Measurements from ENCODE around the gene DCX. TPM values are rescaled to one million over a fixed set of nuclear protein-coding genes. Genes with fewer than 3 reads are reported as not detected.

Gene DCX
- total and polyA plus RNA-seq, 2 donors (not counting 1 experiment from before 2014, with no cell fraction given), result not detected

DNA sequence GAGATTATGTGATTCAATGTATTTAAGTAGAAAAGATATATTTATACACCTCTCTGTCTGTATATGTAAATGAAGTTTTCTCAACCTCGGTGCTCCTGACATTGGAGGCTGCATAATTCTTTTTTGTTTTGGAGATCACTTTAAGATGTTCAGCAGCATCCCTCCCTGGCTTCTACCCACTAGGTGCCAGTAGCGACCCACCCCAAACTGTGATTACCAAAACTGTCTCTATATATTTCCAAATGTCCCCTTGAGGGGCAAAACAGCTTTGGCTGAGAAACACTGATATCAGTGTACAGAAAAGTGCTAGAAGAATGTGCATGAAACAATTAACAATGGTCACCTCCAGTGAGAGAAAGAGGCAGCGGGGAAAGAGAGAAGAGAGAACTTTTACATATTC is 51.2 kb downstream of the DCX start:
- no peaks in the 10 kb centered on the region for H3K9me3 ChIP-seq (ENCODE audit: control insufficient read depth, insufficient read depth, low read depth, low read length)
- no peaks in the 10 kb centered on the region for H3K79me2 ChIP-seq (ENCODE audit: control insufficient read depth, insufficient read depth, low read length)
- H3K9ac ChIP-seq (ENCODE audit: insufficient read depth, low read length), result no peak overlapping the region
- no peaks in the 10 kb centered on the region for H3K27me3 ChIP-seq (ENCODE audit: control insufficient read depth, insufficient read depth, low read length)
- DNase-seq (ENCODE audit: low read depth in 2 of 2), result no peak
- H3K27ac ChIP-seq (ENCODE audit: insufficient read depth, low read length), result no peak overlapping the region
- no peaks in the 10 kb centered on the region for H4K20me1 ChIP-seq (ENCODE audit: control insufficient read depth, extremely low read depth, insufficient read depth, low read length)
- no peak overlapping the region for H2AFZ ChIP-seq (ENCODE audit: low read length)
- H3K4me1 ChIP-seq (ENCODE audit: control insufficient read depth, extremely low read depth, insufficient read depth, low read length), result no peaks in the 10 kb centered on the region
- no peak overlapping the region for H3K4me3 ChIP-seq (replicated peaks in 1 of 4; ENCODE audit: control extremely low read depth in 1 of 4, insufficient read depth in 1 of 4, low read depth in 3 of 4, low read length in 4 of 4)
- no peak overlapping the region for H3K4me2 ChIP-seq (ENCODE audit: extremely low read depth, insufficient read depth, low read length)
- H3K36me3 ChIP-seq (ENCODE audit: control insufficient read depth, insufficient read depth, low read length), result no peaks in the 10 kb centered on the region
- TF ChIP-seq, protein P1, sequence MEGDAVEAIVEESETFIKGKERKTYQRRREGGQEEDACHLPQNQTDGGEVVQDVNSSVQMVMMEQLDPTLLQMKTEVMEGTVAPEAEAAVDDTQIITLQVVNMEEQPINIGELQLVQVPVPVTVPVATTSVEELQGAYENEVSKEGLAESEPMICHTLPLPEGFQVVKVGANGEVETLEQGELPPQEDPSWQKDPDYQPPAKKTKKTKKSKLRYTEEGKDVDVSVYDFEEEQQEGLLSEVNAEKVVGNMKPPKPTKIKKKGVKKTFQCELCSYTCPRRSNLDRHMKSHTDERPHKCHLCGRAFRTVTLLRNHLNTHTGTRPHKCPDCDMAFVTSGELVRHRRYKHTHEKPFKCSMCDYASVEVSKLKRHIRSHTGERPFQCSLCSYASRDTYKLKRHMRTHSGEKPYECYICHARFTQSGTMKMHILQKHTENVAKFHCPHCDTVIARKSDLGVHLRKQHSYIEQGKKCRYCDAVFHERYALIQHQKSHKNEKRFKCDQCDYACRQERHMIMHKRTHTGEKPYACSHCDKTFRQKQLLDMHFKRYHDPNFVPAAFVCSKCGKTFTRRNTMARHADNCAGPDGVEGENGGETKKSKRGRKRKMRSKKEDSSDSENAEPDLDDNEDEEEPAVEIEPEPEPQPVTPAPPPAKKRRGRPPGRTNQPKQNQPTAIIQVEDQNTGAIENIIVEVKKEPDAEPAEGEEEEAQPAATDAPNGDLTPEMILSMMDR (conservative IDR thresholded peaks at IDR 0.05 in 1 of 2, IDR thresholded peaks at IDR 0.05 in 1 of 2; ENCODE audit: low read depth in 1 of 2, low read length in 2 of 2), result no peak
- no peak for TF ChIP-seq EZH2 (IDR thresholded peaks at IDR 0.05; ENCODE audit: low read length, missing control alignments)

DNA sequence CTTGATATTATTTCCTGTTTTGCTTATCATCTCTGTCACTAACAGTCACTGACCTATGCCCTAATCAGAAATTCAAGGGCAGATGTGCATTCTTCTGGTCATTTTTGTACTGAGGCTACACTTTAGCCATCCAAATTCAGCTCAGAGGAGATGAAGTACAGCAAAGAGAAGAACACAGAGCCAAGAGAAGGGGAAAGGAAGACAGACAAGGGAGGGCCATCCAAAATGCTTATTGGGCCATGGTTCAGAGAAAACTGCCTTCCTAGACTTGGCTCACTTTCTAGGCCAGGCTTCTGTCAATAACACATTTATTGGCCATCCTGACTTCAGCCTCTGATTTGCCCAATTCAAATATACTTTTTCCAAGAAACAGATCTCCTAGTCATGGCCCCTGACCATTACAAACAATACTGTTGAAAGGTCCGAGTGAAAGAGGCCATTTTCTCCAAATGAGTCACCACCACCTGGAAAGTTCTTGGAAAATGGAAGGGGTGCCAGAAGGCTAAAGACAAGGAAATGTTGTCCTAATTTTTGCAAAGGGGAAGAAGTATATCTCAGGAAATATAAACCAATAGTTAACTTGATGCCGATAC is 56.4 kb downstream of the DCX start:
- H3K27ac ChIP-seq (ENCODE audit: insufficient read depth, low read length), result no peak overlapping the region
- no peaks in the 10 kb centered on the region for H3K9me3 ChIP-seq (ENCODE audit: control insufficient read depth, insufficient read depth, low read depth, low read length)
- H3K4me3 ChIP-seq (replicated peaks in 1 of 4; ENCODE audit: control extremely low read depth in 1 of 4, insufficient read depth in 1 of 4, low read depth in 3 of 4, low read length in 4 of 4), result no peak overlapping the region
- no peak overlapping the region for H3K9ac ChIP-seq (ENCODE audit: insufficient read depth, low read length)
- H3K27me3 ChIP-seq (ENCODE audit: control insufficient read depth, insufficient read depth, low read length), result no peaks in the 10 kb centered on the region
- no peak for DNase-seq (ENCODE audit: low read depth in 2 of 2)
- H3K79me2 ChIP-seq (ENCODE audit: control insufficient read depth, insufficient read depth, low read length), result no peaks in the 10 kb centered on the region
- no peak for TF ChIP-seq EZH2 (IDR thresholded peaks at IDR 0.05; ENCODE audit: low read length, missing control alignments)
- TF ChIP-seq, protein P1 (conservative IDR thresholded peaks at IDR 0.05 in 1 of 2, IDR thresholded peaks at IDR 0.05 in 1 of 2; ENCODE audit: low read depth in 1 of 2, low read length in 2 of 2), result no peak
- H4K20me1 ChIP-seq (ENCODE audit: control insufficient read depth, extremely low read depth, insufficient read depth, low read length), result no peaks in the 10 kb centered on the region
- H3K4me1 ChIP-seq (ENCODE audit: control insufficient read depth, extremely low read depth, insufficient read depth, low read length), result no peaks in the 10 kb centered on the region
- H3K4me2 ChIP-seq (ENCODE audit: extremely low read depth, insufficient read depth, low read length), result no peak overlapping the region
- H2AFZ ChIP-seq (ENCODE audit: low read length), result no peak overlapping the region
- H3K36me3 ChIP-seq (ENCODE audit: control insufficient read depth, insufficient read depth, low read length), result no peaks in the 10 kb centered on the region

DNA sequence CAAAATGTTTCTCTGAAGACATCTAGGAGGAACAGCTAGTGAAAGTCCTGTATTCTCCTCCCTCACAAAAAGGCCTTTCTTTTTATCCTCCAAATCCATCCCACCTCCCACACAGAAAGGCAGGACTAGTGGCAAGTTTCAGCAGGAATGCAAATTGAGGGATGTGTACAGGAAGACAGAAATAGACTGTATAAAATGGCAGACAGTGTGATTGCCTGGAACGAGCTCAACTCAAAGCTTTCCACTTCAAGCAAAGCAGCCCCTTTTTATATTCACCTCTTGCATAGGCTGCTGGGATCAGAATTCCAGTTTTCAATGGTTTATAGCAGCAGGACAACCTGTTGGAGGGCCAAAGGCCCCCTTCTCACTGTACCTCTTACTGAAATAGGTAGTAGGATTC is 57.5 kb downstream of the DCX start:
- Histone ChIP-seq H3K9ac (ENCODE audit: insufficient read depth, low read length) (no peak overlapping the region), H3K4me2 (ENCODE audit: extremely low read depth, insufficient read depth, low read length) (no peak overlapping the region), H3K27ac (ENCODE audit: insufficient read depth, low read length) (no peak overlapping the region), H3K4me1 (ENCODE audit: control insufficient read depth, extremely low read depth, insufficient read depth, low read length) (no peaks in the 10 kb centered on the region), H2AFZ (ENCODE audit: low read length) (no peak overlapping the region), H3K4me3 (replicated peaks in 1 of 4; ENCODE audit: control extremely low read depth in 1 of 4, insufficient read depth in 1 of 4, low read depth in 3 of 4, low read length in 4 of 4) (no peak overlapping the region), H3K36me3 (ENCODE audit: control insufficient read depth, insufficient read depth, low read length) (no peaks in the 10 kb centered on the region), H3K79me2 (ENCODE audit: control insufficient read depth, insufficient read depth, low read length) (no peaks in the 10 kb centered on the region), H3K27me3 (ENCODE audit: control insufficient read depth, insufficient read depth, low read length) (no peaks in the 10 kb centered on the region), H3K9me3 (ENCODE audit: control insufficient read depth, insufficient read depth, low read depth, low read length) (no peaks in the 10 kb centered on the region), H4K20me1 (ENCODE audit: control insufficient read depth, extremely low read depth, insufficient read depth, low read length) (no peaks in the 10 kb centered on the region)
- no peak for DNase-seq (ENCODE audit: low read depth in 2 of 2)
- TF ChIP-seq, protein P1 (conservative IDR thresholded peaks at IDR 0.05 in 1 of 2, IDR thresholded peaks at IDR 0.05 in 1 of 2; ENCODE audit: low read depth in 1 of 2, low read length in 2 of 2), result no peak
- TF ChIP-seq EZH2 (IDR thresholded peaks at IDR 0.05; ENCODE audit: low read length, missing control alignments), result no peak
